Stimulated activated naive CD4-positive, alpha-beta T cell treated with Interleukin-2 at 50 U/mL for 16 hours (primary cell): ENCODE results near the gene ZNF511.

ENCODE experiments used
- DNase-seq: peaks from one replicate; lab custom pipeline; 2025; lab: John Stamatoyannopoulos, UW

The ZNF511 gene

DNA sequence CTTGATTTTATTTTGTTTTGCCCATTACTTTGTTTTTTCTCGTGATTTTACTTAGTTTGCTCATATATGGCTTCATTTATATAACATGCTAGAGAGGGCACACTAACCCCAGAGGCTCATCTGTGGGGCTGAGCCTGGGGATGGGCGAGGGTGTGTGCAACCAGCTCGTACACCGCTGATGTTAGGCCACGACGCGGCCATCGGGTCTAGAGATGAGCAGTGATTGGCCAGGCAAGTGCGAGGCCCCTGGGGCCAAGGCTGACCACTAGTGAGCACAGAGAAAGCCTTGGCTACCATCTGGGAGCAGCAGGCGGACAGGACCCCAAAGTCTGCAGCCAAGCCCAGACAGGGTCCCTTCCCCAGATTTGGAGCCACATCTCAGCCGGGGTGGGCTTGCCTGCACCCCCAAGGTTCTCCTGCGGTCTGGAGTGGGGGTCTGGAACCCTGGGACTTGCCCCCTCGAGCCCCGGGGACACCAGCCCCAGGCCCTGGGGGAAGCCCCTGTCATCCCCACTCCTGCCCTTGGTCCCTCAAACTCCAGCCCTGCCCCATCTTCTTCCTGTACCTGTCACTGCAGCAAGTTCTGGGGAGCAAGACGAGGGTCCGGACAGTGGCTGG, 45.4 kb downstream of the ZNF511 start:
- no peak for DNase-seq

DNA sequence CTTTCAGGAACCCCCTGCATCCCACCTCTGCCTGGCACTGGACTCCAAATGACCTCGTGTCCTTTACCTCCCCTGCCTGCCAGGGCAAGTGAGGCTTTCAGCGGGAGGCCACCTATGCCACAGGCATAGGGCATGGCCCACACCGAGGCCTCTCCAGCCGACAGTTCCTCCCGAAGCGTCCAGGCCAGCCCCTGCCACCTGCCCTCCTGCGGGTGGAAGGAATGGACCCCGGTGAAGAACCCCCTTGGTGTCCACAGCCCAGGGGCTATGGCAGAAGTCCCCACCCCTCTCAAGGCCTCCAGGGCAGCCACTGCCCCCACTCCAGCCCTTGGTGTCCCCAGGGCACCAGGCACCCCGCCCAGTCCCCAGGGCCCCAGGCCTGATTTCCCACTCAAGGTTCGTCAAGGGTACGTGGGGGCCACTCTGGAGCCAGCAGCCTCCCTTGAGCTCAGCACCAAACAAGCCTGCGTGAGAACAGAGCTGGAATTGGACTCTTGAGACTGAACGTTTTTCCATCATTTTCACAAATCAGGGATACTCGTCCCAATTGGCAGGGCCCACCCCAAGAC, 46.0 kb downstream of the ZNF511 start:
- DNase-seq: no peak

DNA sequence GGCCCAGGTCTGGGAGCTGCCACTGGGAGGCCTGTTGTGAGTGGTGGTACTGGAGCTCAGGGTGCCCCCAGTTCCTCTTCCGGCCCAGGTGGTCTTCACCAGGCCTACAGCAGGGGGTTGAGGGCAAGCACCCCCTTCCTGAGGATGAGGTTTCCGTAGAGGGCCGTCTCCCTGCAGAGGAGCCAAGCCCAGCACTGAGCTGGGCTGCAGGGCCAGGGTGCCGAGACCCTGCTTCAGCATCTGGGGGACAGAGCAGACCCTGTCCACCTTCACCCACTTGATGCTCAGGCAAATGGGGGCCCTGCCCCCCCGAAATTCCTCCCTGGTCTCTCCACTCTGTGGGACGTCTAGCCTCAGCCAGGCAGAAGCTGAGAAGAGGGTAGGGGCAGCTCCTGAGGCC, 46.6 kb downstream of the ZNF511 start:
- DNase-seq: no peak

- no peak for DNase-seq
Observed at GRCh38 chr10:133355991-133356390, 47.3 kb downstream of the ZNF511 start.

DNA sequence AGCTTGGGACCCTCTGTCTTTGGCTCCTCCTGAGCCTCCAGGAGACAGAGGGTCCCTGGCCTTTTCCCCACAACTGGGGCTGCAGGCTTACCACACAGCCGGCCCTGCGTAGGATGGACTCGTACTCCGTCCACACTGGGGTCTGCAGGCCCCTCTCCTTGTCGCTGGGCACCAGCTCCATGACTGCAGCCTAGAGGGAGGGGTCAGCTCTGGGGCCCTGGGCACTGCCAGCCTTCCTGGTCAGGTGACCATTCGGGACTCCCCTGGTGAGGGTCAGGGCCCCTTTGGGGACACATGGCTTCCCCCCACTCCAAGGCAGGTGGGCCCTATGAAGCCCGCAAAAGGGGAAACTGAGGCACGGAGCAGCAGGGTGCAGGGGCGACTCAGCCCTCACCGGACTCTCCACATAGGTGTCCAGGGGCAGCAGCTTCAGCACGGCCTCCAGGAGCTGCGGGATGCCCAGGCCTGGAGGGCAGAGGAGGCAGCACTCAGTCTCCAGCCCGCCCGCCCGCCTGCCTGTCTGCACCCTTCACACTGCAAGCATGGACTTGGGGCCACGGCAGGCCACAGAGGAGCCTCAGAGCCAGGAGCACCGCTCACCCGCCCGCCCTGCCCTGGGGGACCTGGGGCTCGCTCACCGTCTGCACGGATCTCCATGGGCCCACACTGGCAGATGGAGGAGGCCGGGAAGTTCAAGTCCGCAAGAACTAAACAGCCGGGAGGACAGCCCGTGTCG, 48.0 kb downstream of the ZNF511 start:
- DNase-seq: no peak

GRCh38 chr10:133357285-133358161, 48.8 kb downstream of the ZNF511 start, which contains the start of gene FUOM:
TSS of gene FUOM (minus strand) at chr10:133358019. CDS start at chr10:133358007, 12 bp downstream.
- peak; percentile 77 for DNase-seq

- DNase-seq: no peak
Observed at GRCh38 chr10:133358162-133358924, 49.6 kb downstream of the ZNF511 start.

- DNase-seq: no peak
Observed at GRCh38 chr10:133358925-133359310, 50.2 kb downstream of the ZNF511 start.

GRCh38 chr10:133359554-133359971, 50.8 kb downstream of the ZNF511 start:
- peak; percentile 10 for DNase-seq

DNA sequence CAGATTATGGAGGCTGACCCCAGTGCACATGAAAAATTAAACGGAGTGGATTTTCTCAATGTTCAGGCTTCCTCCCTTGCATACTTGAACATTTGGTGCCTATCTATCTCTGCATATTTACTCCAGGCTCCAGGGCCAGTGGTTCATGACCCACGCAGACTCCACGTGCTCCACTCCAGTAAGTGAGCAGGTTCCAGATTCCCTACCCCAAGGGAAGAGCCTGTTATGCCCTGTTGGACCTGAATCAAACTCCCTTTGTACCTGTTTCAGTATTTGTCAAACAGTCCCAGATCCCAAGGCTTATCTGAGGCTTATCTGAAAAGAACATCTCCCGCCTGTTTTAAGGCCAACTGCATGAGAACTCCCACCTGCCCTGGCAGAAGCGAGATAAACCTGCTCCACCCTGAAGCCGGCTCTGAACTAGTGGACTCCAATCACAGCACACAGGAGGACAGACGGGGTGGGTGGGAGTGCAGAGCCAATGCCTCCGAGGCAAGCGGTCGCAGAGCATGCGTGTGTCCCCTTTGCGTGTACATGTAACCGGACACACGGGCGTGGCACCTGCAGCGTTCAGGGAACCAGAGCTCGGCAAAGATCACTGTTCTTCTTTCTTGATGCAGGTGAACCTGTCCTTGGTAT, 51.4 kb downstream of the ZNF511 start:
- no peak for DNase-seq

DNA sequence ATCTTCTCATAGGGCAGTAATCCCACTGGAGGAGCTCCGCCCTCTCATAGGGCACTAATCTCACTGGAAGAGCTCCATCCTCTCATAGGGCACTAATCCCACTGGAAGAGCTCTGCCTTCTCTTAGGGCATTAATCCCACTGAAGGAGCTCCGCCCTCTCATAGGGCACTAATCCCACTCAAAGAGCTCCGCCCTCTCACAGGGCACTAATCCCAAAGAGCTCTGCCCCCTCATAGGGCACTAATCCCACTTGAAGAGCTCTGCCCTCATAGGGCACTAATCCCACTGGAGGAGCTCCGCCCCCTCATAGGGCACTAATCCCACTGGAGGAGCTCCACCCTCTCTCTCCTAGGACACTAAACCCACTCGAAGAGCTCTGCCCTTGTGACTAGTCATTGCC, 52.5 kb downstream of the ZNF511 start:
- DNase-seq: no peak

DNA sequence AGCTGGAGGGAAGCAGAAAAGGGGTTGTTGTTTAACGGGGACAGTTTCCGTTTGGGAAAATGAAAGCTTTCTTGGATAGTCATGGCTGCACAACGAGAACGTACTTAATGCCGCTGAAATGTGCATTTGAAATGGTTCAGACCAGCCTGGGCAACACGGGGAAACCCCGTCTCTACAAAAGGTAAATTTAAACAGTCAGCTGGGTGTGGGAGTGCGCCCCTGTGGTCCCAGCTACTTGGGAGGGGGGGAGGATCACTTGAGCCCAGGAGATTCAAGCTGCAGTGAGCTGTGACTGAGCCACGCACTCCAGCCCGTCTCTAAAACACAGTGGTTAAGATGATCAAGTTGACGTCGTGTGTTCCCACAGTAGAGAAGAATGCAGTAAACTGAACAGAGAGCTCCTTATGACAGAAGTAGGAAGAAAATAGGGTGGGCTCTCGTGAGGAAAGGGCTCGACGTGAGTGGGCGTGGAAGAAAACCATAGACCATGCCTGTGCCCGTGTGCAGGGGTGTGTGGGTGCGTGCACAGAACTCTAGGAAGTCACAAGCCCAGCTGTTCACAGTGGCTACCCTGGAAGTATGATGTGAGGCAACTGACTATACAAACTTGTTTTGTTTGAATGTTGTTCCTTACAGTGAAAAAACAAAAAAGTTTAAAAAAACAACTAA, 53.2 kb downstream of the ZNF511 start:
- DNase-seq: no peak
